ENCODE results near the gene NRG3. TPM values are rescaled to one million over a fixed set of nuclear protein-coding genes. Genes with fewer than 3 reads are reported as not detected.

Gene NRG3
- total RNA-seq, 4 donors from 2014 or later, result 0.54 TPM; not detected in 3

GRCh38 chr10:82377608-82378007 lies 502.6 kb downstream of the NRG3 start:
- 46 to 65% methylated on average over 4 of the region's 4 CpGs for WGBS, 2 donors (ENCODE audit: low coverage in 1 of 2)
- ATAC-seq, result no peak

GRCh38 chr10:82378146-82378545 lies 503.2 kb downstream of the NRG3 start:
- Histone ChIP-seq H3K27me3 (no peaks in the 10 kb centered on the region), H3K4me3 (no peak overlapping the region), H3K4me1 (no peaks in the 10 kb centered on the region), H3K27ac (no peak overlapping the region), H3K9me3 (no peaks in the 10 kb centered on the region), H3K36me3 (no peaks in the 10 kb centered on the region)
- 19% methylated on average over 2 of the region's 2 CpGs; no CpG with 5 or more reads in 1 of the 2 donors for WGBS, 2 donors (ENCODE audit: low coverage in 1 of 2)
- no peak for ATAC-seq
- TF ChIP-seq POLR2AphosphoS5 (IDR thresholded peaks at IDR 0.05) (no peak), POLR2A (IDR thresholded peaks at IDR 0.05) (no peak), EP300 (IDR thresholded peaks at IDR 0.05) (no peak)
- TF ChIP-seq, protein P1, sequence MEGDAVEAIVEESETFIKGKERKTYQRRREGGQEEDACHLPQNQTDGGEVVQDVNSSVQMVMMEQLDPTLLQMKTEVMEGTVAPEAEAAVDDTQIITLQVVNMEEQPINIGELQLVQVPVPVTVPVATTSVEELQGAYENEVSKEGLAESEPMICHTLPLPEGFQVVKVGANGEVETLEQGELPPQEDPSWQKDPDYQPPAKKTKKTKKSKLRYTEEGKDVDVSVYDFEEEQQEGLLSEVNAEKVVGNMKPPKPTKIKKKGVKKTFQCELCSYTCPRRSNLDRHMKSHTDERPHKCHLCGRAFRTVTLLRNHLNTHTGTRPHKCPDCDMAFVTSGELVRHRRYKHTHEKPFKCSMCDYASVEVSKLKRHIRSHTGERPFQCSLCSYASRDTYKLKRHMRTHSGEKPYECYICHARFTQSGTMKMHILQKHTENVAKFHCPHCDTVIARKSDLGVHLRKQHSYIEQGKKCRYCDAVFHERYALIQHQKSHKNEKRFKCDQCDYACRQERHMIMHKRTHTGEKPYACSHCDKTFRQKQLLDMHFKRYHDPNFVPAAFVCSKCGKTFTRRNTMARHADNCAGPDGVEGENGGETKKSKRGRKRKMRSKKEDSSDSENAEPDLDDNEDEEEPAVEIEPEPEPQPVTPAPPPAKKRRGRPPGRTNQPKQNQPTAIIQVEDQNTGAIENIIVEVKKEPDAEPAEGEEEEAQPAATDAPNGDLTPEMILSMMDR (IDR thresholded peaks at IDR 0.05), result no peak

More at GRCh38 chr10:82377608-82378007, 502.6 kb downstream of the NRG3 start:
- no peak overlapping the region for H3K4me3 ChIP-seq
- TF ChIP-seq, protein P1 (IDR thresholded peaks at IDR 0.05), result peak in 1 of 4 experiments; percentile 43
- no peak for TF ChIP-seq POLR2AphosphoS5 (IDR thresholded peaks at IDR 0.05)
- no peak overlapping the region for H3K27ac ChIP-seq
- no peaks in the 10 kb centered on the region for H3K4me1 ChIP-seq
- H3K36me3 ChIP-seq, result no peaks in the 10 kb centered on the region
- no peaks in the 10 kb centered on the region for H3K9me3 ChIP-seq
- no peaks in the 10 kb centered on the region for H3K27me3 ChIP-seq

GRCh38 chr10:82383350-82383749 lies 508.4 kb downstream of the NRG3 start:
- no peaks in the 10 kb centered on the region for H3K36me3 ChIP-seq
- no peaks in the 10 kb centered on the region for H3K27me3 ChIP-seq
- TF ChIP-seq, protein P1 (IDR thresholded peaks at IDR 0.05), result no peak
- H3K4me1 ChIP-seq, result no peaks in the 10 kb centered on the region
- no peak overlapping the region for H3K4me3 ChIP-seq
- ATAC-seq, result no peak
- no peaks in the 10 kb centered on the region for H3K9me3 ChIP-seq
- no peak overlapping the region for H3K27ac ChIP-seq

GRCh38 chr10:82390866-82391658 lies 516.1 kb downstream of the NRG3 start:
- H3K27ac ChIP-seq, result no peak overlapping the region
- ATAC-seq, result no peak

GRCh38 chr10:82391971-82392370 lies 517.0 kb downstream of the NRG3 start:
- no peak for ATAC-seq
- Histone ChIP-seq H3K36me3 (no peaks in the 10 kb centered on the region), H3K27me3 (no peaks in the 10 kb centered on the region), H3K27ac (no peak overlapping the region), H3K4me3 (no peak overlapping the region), H3K9me3 (no peaks in the 10 kb centered on the region), H3K4me1 (no peaks in the 10 kb centered on the region)
- TF ChIP-seq EP300 (IDR thresholded peaks at IDR 0.05) (no peak), POLR2AphosphoS5 (IDR thresholded peaks at IDR 0.05) (no peak), POLR2A (IDR thresholded peaks at IDR 0.05) (no peak)
- TF ChIP-seq, protein P1 (IDR thresholded peaks at IDR 0.05), result no peak
- WGBS, 2 donors (ENCODE audit: low coverage in 1 of 2), result 48 to 61% methylated on average over 4 of the region's 4 CpGs

More at GRCh38 chr10:82390866-82391658, 516.1 kb downstream of the NRG3 start:
- H3K4me1 ChIP-seq, result no peaks in the 10 kb centered on the region
- no peak overlapping the region for H3K4me3 ChIP-seq
- H3K36me3 ChIP-seq, result no peaks in the 10 kb centered on the region
- TF ChIP-seq, protein P1 (IDR thresholded peaks at IDR 0.05), result no peak
- TF ChIP-seq POLR2AphosphoS5 (IDR thresholded peaks at IDR 0.05) (no peak), EP300 (IDR thresholded peaks at IDR 0.05) (no peak), POLR2A (IDR thresholded peaks at IDR 0.05) (no peak)
- WGBS, 2 donors (ENCODE audit: low coverage in 1 of 2), result 62 to 76% methylated on average over 4 to 5 of the region's 5 CpGs
- no peaks in the 10 kb centered on the region for H3K27me3 ChIP-seq
- H3K9me3 ChIP-seq, result no peaks in the 10 kb centered on the region

All from gastroesophageal sphincter (tissue), 4 donors.